Vagina (tissue), 2 donors: ENCODE results near the gene OR6C65.

Experiments
- POLR2A ChIP-seq, 2 donors: fragments of 450-650 bp; IDR thresholded peaks; one replicate each; pipeline ENCODE4 v1.6.1; 2017; ENCODE audit warnings: antibody characterized with exemption in 2 of 2, mild to moderate bottlenecking in 2 of 2, moderate library complexity in 2 of 2
- TF ChIP-seq, protein P1 (sequence below), 3 experiments: fragments of 450-650 bp in 2 of 3; fragments of 200-600 bp in 1 of 3; sonication (generic) in 1 of 3; IDR thresholded peaks; one replicate each; pipeline ENCODE4 v1.5.1; 2017 to 2019; ENCODE audit warnings: antibody characterized with exemption in 3 of 3, mild to moderate bottlenecking in 2 of 3, moderate library complexity in 2 of 3

DNA sequence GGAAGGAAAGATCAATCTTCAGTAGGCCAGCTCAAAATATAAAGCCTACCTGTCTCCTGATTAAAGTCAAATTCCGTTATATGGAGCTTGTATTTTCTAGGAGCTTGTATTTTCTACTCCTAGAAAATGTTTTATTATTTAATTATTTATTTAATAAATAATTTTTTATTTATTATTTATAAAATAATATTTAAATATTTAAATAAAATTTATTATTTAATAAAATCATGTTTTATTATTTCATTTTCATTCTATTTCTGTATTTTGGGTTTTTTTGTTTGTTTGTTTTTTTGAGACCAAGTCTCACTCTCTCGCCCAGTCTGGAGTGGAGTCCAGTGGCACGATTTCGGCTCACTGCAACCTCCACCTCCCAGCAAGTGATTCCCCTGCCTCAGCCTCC lies 27.8 kb upstream of the OR6C65 start:
- TF ChIP-seq, protein P1, sequence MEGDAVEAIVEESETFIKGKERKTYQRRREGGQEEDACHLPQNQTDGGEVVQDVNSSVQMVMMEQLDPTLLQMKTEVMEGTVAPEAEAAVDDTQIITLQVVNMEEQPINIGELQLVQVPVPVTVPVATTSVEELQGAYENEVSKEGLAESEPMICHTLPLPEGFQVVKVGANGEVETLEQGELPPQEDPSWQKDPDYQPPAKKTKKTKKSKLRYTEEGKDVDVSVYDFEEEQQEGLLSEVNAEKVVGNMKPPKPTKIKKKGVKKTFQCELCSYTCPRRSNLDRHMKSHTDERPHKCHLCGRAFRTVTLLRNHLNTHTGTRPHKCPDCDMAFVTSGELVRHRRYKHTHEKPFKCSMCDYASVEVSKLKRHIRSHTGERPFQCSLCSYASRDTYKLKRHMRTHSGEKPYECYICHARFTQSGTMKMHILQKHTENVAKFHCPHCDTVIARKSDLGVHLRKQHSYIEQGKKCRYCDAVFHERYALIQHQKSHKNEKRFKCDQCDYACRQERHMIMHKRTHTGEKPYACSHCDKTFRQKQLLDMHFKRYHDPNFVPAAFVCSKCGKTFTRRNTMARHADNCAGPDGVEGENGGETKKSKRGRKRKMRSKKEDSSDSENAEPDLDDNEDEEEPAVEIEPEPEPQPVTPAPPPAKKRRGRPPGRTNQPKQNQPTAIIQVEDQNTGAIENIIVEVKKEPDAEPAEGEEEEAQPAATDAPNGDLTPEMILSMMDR (IDR thresholded peaks at IDR 0.05) = no peak
- no peak for TF ChIP-seq POLR2A (IDR thresholded peaks at IDR 0.05)
